RCC 7860 (cell line): Measurements from ENCODE around the gene CNR1.
"Not testable (repeated sequence)": the region's sequence is repeated elsewhere in the genome, so short reads cannot be mapped to it uniquely, and the experiment has no call there.

ENCODE experiments used
- DNase-seq: peaks from one replicate; pipeline ENCODE4 v3.0.0-alpha.2; 2015; ENCODE audit warnings: low spot score
- FAIRE-seq: peaks from 2 replicates; lab custom pipeline; 2012; peaks lifted over from hg19 to GRCh38; lab: Jason Lieb, UNC

Gene CNR1

DNA sequence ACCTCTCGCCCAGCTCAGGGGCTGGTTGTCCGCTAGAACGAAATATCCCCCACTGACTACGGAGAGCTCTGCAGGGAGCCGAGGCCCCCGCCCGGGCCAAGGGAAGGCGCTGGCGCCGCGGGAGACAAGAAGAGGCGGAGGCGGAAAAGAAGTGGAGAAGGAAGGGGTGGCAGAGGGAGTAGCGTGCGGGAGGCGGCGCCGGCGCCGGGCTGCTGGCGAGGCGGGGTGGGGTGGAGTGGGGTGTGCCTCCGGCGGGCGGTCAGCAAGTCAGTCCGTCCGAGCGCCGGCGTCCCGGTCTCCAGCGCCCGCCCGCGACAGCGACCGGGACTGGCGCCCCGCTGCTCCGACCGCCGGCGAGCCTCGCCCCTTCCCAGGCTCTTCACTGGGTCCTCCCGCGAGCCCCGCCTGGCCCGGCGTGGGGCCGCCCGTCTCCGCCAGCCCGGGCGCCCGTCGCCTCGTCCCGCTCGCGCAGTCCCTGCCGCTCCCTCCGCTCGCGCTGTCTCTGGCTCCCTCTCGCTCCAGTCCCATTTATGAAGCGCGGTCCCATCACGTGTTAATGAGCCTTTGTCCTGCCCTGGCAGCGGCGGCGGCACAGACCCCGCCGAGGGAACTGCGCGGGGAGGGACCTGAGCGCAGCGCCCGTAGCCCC, at the start of gene CNR1:
Gene CNR1 (minus strand): TSS at position 504 of the 649 bp plus-strand sequence. CDS start 21,073 bp downstream, outside the sequence.
- no peak for FAIRE-seq
- peak; percentile 31 for DNase-seq

DNA sequence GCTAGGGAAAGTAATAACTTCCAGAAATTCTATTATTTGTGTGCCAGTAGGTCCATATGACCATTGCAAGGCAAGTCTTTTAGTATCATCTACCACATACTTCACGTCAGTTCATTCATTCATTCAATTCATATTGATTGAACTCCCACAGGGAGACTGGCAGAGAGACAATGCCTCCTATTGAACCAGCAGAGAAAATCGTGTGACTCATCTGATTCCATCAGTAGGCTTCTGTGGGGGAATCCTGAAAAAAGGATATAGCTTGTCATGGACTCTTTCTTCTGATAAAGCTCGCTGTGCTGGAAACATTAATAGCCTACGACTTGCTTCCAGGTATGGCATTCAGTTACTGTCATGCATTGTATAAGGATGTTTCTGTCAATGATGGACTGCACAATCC, 45.3 kb upstream of the CNR1 start:
- no peak for DNase-seq
- no peak for FAIRE-seq

DNA sequence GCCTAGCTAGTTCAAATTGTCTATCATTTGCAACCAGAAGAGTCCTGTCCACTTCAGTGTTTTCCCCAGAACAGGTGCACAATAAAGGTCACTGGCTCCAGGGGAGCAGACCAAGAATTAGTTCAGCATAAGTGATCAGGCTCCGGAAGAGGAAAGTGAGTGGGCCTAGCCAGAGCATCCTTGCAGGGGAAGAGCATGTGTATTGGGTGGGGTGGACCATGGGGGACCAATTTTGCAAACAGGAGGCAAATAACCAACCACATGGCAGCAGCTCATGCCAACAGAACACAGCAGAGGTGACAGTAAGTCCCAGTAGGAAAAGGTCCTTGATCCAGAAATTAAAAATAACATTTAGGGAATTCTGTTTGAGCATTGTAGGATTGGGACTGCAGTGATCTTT, 43.2 kb upstream of the CNR1 start:
- no peak for FAIRE-seq
- no peak for DNase-seq

DNA sequence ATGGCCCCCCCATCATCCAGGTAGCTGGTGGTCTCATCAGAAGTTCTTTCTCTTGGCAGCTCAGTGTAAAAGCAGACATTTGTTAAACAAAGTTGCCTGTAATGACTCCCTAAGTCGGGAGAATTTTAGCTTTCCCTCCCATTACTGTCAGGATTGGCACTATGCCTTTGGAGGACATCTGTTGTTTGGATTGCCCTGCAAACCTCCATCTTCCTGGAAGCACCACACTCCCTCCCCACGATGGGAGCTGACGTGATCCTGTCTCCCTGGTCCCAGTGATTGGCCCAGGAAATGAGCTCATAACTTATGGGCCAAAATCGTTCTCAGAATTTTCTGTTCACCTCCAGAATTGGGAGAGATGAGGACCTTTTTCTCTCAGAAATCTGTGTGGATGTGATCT, 42.6 kb upstream of the CNR1 start:
- FAIRE-seq (no peak), DNase-seq (no peak)

DNA sequence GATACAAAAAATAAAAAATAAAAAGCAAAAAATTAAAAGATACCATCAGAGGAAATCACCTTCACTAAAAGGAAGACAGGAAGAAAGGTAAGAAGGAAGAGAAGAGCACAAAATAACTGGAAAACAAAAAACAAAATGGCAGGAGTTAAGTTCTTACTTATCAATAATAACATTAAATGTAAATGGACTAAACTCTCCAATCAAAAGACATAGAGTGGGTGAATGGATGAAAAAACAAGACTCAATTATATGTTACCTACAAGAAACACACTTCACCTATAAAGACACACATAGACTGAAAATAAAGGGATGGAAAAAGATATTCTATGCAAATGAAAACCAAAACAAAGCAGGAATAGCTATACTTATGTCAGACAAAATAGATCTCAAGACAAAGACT, 35.6 kb upstream of the CNR1 start:
- not testable (repeated sequence) for FAIRE-seq

DNA sequence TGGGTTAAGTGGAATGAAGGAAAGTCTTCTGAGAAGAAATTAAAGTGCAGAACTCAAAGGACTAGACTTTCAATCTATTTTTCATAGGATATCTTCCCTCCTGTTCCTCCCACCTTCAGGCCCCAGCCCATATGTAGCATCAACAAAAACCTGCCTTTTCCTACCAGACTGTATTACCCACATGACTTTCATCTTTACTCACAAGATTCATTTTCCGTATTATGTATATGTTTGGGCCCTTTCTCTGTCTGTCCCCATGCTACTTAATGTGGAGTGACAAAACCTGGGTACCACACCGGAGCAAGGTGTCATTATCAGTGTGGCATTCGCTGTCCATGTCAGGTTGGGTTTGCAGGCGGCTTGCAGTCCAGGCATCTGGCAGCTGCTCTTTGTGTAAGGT, 18.8 kb upstream of the CNR1 start:
- DNase-seq: no peak
- FAIRE-seq: no peak

More for the DNA sequence above, 35.6 kb upstream of the CNR1 start:
- not testable (repeated sequence) for DNase-seq

DNA sequence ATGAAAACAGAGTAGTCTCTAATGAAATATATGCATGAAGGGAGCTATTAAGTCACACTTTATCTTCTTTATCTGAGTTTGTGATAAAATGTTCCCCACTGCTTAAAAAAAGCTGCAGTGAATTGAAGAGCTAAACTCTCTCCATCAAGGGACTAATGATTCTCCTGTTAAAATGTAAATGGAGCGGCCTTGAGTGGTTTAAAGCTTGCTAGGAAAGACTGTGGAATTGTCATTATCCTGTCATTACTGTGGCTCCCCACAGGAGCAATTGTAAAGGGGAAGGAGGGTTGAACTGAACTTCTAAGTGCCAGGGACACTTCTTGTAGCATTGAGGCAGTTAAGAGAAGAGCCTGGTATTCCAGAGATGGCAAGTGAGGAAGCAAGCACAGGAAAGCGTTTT, 17.3 kb upstream of the CNR1 start:
- no peak for FAIRE-seq
- no peak for DNase-seq

DNA sequence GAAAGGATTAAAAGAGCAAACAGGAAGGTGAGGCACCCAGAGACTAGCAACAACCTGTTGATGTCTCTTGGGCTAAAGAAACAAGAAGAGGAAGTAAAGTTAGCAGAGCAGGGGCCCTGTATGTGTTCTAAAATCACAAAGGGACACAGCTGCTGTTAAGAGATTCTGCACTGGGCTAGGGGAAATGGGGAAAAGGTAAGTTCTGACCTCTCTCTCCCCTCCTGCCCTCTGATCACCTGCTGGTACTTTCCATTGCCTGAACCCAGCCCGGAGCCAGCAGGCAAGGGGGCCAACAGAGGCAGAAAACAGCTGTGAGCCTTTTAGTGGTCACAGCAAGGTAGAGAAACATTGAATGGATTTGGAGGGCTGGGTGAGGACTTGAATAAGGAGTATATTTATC, 13.5 kb upstream of the CNR1 start:
- FAIRE-seq (no peak), DNase-seq (no peak)

DNA sequence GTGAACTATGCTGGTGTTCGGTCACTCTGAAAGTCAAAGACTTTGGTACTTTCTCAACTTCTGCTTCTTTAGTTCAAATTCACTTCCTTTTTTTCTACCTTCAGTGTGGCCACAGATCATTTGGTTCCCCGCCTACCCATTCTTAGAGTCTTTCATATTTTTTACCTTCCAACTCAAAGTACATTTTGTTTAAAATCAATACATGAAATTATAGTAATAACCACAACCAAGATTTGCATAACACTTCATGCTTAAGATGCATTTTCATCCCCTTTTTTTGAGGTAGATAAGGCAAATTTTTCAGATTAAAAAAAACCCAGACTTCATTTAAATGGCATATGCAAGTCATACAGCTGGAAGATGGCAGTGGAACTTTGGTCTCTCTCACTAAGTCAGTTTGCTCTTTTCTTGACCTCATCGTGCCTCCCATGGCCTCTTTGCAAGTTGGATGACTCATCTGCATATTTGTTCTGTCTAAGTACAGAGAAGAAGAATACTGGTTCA, 11.9 kb upstream of the CNR1 start:
- FAIRE-seq (peak; percentile 79), DNase-seq (peak; percentile 40)

DNA sequence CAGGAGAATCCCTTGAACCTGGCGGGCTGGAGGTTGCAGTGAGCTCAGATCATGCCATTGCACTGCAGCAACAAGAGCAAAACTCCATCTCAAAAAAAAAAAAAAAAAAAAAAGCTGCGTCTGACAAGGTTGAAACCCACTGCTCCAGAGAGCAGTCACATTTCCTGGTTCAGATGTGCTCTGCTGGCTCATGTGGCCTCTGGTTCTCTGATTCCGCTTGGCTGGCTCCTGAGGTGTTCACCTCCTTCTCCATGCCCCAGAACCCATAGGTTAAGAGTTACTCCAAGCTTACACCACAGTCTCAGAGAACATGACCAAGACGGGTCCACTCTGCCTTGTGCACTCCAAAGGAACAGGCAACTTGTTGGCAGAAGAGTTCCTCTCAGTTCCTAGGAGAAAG, 8.8 kb upstream of the CNR1 start:
- FAIRE-seq (no peak), DNase-seq (no peak)

DNA sequence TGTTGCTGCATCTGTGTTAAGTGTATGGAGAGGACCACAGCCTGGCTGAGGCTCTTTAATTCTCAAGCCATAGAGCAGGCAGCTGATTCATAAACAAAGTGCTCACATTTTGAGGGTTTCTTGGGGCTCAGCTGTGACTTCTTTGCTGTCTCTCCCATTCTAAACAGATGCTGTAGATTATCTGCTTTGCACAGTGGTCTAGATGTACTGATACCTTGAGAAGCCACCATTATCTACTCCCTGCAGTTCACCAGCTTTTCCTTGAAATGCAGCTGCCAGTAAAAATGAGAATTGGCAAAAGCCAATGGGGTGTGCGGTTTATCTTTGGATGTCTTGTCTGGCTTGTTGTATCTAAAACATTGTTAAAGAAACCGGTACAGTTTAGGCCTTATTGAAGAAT, 5.2 kb upstream of the CNR1 start:
- DNase-seq (no peak), FAIRE-seq (no peak)

DNA sequence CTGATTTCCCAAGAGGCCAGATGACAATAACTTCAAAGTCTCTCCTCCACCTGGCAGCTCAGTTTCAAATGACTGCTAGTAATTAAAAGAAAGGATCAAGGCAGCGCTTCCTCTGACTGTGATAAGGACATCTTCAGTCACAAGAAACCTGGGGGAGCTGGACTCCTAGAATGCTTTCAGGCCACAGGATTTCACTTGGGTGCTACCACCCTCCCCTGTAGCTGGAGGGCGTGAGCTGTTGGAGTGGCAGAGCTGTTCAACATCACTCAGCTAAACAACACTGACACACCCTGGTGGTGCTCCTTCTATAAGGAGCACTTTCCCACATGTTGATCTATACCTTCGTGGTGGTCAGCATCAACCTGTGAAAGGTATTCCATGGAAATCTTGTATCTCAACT, 2.2 kb upstream of the CNR1 start:
- DNase-seq: no peak
- no peak for FAIRE-seq

DNA sequence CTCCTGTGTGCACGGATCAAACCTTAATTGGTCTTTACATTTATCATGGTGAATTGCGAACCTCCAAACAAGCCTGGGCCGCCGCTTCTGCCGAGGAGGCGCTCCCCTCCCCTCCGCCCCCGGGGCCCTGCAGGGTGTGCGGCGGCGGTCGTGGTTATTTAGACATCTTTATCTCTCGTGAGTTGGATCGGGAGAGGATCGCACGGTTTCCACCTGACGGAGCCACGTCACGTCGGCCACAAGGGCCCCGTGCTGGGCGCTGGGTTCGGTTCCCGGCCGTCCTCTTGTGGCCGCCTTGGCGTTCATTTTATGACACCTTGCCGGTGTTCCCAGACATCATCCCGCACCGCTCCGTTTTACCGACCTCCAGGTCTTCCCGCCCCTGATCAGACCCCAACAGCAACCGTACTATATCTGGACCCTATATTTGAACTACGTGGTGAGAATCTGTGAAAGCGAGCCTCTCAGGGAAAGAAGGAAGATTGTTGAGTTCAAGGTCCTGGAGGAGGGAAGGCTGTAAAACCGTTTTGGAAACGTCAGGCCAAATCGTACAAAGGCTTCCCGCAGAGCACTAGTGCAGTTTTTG, 1.3 kb upstream of the CNR1 start:
- DNase-seq: no peak
- no peak for FAIRE-seq

DNA sequence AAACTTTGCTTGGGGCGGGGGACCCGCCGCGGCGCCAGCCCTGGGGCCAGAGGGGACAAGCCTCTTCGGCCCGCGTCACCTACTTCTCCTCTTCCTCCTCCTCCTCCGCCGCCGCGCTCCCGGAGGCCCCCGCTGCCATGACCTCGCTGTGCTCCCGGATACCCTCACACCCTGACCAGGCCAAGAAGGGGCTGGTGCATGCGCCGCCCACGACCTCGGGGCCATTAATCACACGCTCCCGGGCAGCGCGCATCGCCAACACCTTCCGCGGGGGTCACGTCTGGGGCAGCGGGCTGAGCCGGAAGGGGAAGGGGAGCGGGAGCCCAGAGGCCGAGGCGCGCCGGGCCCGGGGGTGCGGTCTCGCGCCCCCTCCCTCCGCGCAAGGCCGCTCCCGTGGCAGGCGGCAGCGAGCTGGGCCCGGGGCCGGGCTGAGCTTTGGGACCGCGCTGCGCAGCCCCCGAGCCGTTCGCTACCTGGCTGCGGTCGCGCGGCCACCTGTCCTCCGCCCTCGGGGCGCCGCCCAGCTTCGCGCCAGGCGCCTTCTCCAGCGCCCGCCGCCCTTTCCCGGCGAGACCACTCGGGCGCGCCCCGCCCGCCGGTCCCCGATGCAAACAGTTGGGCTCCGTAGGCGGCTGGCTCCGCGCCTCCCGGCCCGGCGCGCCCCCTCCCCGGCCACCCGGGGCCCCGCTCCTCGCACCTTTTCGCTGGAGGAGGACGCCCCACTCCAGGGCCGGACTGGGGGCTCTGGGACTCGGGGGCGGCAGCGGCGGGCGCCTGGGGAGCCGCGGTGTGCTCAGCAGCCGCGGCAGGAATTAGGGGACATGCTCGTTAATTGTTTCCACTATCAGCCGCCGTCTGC, 575 bp upstream of the CNR1 start:
- FAIRE-seq (no peak), DNase-seq (no peak)

DNA sequence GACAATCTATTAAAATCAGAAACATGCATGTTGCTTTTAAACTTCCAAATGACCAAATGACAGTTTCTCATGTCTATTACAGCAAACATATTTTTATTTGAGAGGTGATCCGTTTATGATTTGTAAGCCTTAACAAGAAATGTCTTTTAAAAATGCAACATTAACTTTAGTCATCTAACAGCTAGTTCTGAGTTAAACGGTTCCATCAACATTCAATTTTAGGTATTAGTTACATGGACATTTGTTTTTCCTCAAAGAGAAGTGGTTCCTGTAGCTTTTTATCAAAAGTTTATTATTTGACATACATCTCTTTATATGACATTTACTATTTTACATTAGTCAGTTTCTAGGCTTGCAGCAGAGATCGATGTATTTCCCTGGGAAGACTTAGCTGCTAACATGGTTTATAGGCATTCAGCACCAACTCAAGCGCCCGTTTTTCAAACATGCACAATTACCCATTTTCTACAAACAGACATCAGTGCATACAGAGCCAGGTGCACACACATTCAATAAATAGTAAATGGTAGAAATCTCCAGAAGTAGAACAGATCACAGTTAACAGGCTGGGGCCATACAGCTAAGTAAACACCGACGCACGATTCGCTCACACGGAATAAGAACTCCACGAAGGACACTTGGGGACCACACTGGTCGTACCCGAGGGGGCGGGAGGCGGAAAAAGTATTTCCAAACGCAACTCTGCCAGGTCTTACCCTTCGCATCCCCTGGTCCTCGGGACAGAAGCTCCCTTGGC, 882 bp downstream of the CNR1 start:
- DNase-seq (no peak), FAIRE-seq (no peak)

DNA sequence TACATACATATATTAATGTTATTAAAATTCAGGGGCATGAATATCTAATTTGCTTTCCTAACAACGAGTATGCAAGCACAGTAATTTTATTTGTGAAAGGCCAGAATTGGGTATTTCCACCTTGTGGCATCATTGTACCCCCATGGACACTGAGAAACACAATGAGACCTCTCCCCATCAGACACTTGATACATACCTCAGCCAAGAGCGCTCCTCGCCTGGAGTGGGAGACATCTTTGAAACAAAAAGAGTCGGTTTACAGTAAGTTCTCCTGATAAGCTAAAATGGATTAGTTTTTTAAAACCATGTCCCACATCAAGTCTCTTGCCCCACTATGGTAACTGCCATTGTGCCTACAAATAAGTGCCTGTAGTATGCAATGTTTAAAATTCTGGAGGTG, 2.1 kb downstream of the CNR1 start:
- FAIRE-seq: no peak
- DNase-seq: no peak

DNA sequence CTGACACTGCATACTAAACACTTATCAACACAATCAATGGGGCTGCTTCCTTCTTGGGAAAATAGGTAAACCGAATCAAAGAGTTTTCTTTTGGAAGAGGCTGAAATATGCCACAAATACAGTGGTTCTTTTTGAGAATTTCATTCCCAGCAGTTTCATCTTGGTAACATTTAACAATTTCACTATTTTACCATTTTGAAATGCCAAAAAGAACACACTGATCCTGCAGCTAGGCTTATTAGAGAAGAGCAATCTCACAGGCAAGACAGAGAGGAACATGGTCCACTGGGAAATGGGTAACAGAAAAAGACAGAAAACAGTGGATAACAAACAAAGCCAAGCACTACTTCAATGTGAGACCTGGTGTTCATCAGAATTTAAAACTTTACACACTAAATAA, 2.5 kb downstream of the CNR1 start:
- FAIRE-seq: no peak
- no peak for DNase-seq

DNA sequence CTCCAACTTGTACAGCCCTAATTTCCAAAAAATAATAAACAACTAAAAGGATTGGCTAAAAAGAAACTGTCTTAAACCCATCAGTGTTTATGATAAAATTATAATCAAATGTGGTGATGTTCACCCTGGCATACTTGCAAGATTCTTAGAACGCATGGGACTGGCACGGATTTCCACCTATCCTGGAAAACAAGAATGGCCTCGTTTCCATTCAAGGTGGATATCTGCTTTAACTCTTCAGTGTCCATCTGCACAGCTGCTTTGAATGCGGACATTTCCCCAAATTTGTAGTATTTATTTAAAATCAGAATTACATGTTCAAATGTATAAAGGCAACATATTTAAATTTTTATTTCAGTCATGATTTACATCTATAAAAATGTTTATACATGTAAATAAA, 4.2 kb downstream of the CNR1 start:
- FAIRE-seq (no peak), DNase-seq (no peak)

DNA sequence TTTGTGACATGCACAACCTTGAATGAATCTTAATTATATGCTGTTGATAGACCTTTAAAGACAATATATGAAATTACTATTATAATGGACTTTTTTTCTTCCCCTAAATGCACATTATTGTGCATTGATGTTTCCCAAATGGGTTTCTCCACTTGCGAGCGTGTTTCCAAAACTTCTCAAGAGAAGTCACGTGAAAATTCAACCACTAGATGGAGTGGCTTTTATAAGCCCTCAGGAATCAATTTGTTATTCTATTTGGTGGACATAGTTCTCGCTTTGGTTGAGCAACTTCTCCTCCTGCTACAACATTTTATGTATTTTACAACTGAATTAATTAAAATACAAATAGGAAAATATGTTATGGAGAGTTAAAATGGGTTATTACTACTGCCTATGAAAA, 9.0 kb downstream of the CNR1 start:
- DNase-seq: no peak
- no peak for FAIRE-seq

DNA sequence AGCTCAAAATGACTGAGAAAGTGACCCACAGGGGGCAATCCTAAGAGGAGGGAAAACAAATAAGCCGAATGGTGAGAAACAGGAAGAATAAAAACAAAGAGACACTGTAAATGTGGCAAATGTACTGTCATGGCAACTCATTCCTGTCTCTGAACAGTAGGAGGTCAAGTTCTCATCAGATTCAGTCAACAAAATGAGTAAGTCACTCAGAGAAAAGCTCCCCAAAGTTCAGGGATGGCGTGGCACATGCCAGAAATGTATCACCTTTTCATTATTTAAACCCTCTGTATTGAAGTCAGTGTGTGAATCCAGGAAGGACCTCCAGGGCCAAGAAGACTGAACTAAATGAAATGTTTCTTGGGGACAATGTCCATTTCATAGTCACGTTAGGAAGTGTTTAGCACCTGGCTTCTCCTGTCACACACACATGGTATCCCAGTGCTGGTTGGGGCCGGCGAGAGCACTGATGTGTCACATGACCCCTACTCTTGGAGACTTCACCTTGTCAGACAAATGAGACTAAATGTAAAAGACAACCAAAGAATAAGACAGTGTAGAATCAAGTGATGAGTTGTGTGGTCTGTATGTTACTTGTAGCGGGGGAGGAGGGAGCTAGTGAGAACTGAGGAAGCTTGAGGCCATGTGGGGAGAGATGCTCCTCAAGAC, 20.7 kb downstream of the CNR1 start:
- FAIRE-seq (no peak), DNase-seq (no peak)
